ENCODE results near the gene SEMA4A. TPM values are rescaled to one million over a fixed set of nuclear protein-coding genes. Genes with fewer than 3 reads are reported as not detected.

The SEMA4A gene
- total RNA-seq, 1 experiment from 2014 or later, result 11.6 TPM

DNA sequence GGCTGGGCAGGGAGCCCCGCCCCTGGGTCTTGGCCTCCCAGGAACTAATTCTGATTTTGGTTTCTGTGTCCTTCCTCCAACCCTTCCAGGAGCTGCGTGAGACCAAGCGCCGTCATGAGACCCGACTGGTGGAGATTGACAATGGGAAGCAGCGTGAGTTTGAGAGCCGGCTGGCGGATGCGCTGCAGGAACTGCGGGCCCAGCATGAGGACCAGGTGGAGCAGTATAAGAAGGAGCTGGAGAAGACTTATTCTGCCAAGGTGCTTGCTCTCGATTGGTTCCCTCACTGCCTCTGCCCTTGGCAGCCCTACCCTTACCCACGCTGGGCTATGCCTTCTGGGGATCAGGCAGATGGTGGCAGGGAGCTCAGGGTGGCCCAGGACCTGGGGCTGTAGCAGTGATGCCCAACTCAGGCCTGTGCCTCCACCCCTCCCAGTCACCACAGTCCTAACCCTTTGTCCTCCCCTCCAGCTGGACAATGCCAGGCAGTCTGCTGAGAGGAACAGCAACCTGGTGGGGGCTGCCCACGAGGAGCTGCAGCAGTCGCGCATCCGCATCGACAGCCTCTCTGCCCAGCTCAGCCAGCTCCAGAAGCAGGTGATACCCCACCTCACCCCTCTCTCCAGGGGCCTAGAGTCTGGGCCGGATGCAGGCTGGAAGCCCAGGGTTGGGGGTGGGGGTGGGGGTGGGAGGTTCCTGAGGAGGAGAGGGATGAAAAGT is 18.5 kb upstream of the SEMA4A start:
- no peak for DNase-seq (ENCODE audit: low spot score)

DNA sequence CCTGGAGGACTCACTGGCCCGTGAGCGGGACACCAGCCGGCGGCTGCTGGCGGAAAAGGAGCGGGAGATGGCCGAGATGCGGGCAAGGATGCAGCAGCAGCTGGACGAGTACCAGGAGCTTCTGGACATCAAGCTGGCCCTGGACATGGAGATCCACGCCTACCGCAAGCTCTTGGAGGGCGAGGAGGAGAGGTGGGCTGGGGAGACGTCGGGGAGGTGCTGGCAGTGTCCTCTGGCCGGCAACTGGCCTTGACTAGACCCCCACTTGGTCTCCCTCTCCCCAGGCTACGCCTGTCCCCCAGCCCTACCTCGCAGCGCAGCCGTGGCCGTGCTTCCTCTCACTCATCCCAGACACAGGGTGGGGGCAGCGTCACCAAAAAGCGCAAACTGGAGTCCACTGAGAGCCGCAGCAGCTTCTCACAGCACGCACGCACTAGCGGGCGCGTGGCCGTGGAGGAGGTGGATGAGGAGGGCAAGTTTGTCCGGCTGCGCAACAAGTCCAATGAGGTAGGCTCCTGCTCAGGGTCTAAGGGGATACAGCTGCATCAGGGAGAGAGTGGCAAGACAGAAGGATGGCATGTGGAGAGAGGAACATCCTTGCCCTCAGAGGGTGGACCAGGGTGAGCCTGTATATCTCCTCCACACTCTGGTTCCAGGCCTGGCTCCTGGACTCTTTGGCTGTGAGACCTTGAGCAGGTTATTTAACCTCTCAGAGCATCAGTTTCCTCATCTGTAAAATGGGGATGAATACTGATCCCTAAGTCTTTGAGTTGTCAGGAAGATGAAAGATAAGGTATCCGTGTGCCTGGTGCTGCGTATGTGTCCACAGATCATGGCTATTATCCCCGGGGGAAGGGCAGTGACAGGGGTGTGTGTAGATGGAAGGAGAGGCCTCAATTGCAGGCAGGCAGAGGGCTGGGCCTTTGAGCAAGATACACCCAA is 17.2 kb upstream of the SEMA4A start:
- peak; percentile 22 for DNase-seq (ENCODE audit: low spot score)

DNA sequence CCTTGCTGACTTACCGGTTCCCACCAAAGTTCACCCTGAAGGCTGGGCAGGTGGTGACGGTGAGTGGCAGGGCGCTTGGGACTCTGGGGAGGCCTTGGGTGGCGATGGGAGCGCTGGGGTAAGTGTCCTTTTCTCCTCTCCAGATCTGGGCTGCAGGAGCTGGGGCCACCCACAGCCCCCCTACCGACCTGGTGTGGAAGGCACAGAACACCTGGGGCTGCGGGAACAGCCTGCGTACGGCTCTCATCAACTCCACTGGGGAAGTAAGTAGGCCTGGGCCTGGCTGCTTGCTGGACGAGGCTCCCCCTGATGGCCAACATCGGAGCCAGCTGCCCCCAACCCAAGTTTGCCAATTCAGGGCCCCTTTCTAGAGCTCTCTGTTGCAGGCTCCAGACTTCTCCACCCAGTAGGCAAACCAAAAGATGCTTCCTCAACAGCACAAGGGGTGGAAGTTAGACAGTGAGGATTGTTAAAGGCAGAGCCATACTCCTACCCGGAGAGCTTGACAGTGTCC is 16.4 kb upstream of the SEMA4A start:
- peak; percentile 19 for DNase-seq (ENCODE audit: low spot score)

DNA sequence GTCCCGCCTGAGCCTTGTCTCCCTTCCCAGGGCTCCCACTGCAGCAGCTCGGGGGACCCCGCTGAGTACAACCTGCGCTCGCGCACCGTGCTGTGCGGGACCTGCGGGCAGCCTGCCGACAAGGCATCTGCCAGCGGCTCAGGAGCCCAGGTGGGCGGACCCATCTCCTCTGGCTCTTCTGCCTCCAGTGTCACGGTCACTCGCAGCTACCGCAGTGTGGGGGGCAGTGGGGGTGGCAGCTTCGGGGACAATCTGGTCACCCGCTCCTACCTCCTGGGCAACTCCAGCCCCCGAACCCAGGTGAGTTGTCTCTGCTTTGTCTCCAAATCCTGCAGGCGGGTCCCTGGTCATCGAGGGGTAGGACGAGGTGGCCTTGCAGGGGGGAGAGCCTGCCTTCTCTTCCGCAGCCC is 14.9 kb upstream of the SEMA4A start:
- no peak for DNase-seq (ENCODE audit: low spot score)

DNA sequence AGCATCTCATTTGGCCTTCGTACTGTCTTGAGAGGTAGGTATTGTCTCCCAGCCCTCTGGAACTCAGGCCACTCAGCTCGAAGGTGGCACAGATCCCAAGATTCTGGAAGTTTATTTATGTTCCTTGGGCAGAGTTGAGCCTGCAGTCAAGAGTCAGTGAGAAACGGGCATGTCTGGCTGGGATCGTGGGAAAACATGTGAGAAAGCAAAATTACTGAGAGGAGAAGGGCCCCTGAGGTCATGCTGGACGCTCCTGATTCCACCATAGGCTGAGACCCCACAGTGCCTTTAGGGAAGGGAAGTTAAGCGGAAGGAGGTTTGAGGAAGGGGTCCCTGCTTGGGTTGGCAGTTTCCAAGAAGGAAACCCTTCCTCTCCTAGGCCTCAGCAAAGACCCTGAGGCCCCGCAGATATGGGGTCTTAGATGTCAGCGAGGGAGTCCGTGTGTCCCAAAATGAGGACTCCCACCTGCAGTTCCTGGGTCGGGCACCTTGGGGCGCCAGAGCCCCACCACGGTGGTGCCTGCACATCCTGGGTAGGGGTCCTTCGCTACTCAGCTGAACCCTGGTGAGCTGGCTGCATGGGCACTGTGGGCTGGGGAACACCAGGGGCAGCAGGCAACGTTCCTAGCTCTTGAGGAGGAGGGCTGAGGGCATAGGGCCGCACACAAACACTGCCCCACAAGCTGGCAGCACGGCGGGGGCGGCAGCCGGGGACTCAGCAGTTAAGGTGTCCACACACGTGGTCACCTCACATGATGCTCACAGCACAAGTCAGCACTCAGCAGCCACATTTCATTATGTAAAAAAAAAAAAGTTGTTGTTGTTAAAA is 12.3 kb upstream of the SEMA4A start:
- DNase-seq (ENCODE audit: low spot score), result peak; percentile 41

DNA sequence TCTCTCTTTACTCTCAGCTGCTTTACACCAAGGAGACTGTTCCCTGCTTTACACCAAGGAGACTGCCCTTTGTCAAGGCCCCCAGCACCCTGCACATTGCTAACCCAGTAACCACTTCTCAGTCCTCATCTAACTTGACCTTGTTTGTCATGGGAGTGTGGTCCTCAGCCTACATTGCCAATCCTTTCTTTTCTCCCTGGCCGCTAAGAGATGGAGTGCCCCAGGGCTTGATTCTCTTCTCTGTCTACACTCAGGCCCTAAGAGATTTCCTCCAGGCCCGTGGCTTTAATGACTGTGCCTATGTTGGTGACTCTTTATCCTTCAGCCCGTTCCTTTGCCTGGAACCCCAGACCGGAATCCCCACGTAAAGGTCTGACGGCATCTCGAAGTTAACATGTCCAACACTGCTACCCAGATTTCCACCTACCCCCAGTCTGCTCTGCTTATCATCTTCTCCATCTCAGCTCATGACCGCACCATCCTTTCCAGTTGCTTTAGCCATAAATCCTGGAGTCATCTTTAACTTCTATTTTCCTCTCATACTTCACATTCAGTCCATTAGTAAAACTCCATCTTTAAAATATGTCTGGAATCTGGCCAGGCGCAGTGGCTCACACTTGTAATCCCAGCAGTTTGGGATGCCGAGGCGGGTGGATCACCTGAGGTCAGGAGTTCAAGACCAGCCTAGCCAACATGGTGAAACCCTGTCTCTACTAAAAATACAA is 9.5 kb upstream of the SEMA4A start:
- peak; percentile 30 for DNase-seq (ENCODE audit: low spot score)

DNA sequence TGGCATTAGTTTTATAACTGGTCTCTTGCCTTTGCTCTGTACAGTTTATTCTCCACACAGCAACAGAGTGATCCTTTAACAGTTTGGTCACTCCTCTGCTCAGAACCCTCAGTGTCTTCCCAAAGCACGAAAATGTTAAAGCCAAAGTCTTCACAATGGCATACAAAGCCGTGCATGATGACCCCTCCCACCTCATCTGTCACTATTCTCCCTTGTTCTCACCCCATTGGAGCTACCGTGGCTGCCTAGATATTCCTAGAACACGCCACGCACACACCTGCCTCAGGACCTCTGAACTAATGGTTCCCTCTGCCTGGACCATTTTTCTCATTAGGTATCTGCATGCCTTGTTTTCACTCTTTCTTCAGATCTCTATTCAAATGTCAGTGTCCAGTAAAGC is 8.6 kb upstream of the SEMA4A start:
- peak; percentile 20 for DNase-seq (ENCODE audit: low spot score)

DNA sequence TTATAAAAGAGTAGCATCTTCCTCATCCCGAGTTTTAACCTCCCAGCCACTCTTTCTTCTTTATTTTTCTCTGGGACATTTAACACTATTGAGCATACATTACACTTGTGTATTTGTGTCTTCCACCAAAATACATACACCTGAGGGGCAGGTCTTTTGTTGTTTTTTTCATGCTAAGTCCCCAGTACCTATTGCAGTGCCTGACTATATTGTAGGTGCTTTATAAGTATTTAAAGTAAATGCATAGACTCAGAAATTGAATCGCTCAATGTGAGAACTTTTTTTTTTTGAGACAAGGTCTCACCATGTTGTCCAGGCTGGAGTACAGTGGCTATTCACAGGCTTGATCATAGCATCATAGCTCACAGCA is 7.8 kb upstream of the SEMA4A start:
- no peak for DNase-seq (ENCODE audit: low spot score)

DNA sequence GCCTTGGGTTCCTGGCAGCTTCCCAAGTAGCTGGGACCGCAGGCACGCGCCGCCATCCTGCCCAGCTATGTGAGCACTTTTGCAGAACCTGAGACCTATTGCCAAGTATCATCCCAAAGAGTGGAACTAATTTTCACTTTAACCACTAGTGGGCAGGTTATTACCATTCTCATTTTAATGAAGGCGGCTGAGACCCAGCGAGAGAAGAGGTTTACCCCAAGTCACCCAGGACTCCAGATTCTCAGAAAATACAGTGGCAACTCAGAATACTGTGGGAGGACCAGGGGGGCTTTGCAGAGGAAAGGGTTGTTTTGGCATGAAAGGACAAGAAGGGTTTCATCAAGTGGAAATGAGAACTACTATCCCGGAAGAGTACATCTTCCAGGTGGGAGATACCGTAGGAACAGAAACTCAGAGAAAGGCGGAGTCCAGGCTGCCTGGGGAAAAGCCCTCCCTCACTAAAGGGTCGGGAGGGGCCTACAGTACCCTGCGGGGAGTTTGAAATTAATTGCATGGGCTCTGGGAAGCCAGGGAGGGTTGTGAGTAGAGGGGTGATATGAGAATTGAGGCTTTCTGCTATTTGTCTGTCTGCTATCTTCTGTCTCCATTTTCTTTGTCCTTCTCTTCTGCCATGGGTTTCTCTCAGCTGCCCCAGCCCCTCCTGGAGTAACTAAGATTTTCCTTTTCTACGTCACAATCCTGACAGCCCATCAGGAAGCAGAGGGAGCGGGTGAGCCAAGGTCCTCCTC is 7.2 kb upstream of the SEMA4A start:
- peak; percentile 95 for DNase-seq (ENCODE audit: low spot score)

DNA sequence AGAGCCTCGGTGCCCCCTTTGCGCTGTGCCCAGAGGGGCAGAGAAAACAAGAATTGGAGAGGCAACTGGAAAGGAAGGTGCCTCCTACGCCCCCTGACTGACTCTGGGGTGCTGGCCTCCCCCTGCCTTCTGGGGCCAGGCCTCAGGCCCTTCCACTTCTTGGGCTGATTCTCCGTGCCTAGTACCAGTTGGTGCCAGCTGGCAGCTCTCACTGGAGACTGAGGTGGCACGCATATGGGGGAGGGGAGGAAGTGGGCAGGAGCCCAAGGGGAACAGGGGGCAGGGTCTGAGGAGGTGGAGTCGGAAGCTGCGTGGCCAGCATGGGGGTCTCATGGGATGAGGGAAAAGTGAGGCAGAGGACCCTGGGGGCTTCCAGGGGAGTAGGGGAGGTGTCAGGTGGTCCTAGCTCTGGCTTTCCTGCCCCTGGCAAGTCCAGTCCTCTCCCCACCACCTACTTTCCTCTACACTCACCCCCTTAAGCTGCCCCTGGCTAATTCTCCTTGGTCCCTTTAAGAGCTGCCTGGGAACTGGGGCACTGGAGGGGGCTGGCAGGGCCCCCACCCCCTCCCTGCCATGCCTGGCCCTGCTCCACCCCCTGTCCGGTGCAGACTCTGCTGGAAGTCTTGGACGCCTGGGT is 6.5 kb upstream of the SEMA4A start:
- DNase-seq (ENCODE audit: low spot score), result no peak

DNA sequence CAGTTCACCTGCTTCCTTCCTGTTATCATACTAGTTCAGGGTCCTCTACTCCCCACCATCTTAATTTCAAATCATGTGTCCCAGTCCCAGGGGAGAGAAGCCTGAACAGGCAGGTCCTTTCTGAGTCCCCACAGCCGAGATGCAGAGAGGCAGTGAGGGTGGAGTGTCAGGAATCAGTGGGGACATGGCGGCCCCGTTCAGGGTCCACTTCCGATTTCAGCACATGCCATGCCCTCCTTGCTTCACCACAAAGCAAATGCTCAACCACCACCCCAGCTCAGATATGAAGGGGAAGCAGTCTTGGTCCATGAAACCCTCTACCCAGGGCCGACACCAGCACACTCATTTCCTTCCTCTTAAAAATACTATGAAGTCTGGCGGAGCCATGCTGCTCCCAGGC is 5.2 kb upstream of the SEMA4A start:
- DNase-seq (ENCODE audit: low spot score), result no peak

DNA sequence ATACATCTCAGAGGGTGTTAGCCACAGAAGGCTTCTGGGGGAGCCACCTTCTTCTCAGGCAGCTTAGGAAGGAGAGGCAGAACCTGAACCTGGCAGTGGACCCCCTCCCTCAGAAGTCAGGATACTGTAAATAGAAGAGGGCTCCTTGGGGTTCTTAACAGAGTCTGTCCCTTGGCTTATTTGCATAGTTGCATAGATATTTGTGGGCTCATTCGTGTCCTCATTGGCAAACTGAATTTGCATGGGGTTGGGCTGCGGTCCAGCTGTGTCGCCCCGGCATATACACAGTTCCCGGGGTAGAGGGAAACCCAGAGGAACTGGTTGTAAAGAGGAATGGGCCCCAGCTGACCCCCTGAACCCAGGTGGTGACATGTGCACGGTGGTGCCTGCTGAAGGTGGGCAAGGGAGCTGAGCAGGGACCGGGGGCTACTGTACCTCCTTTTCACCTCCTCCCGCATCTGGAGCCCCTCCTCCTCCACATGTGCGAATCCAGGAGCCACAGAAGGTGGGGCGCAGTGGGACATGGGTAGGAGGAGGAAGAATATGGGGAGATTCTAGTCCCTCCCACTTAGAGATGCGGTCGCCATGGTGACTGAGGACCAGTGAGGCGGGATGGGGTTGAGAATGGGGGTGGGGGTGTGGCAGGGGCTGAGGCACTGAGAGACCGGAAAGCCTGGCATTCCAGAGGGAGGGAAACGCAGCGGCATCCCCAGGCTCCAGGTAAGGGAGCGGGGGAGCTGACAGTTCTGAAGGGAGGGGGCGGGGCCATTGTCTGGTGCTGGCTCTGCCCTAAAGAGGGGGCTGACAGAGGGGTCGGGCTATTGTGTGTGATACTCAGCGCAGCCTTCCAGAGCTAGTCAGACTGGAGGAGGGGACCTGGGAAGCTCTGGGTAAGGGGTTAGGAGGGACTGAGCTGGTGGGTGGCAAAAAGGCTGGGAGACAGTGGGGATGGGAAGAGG is 3.7 kb upstream of the SEMA4A start:
- no peak for DNase-seq (ENCODE audit: low spot score)

DNA sequence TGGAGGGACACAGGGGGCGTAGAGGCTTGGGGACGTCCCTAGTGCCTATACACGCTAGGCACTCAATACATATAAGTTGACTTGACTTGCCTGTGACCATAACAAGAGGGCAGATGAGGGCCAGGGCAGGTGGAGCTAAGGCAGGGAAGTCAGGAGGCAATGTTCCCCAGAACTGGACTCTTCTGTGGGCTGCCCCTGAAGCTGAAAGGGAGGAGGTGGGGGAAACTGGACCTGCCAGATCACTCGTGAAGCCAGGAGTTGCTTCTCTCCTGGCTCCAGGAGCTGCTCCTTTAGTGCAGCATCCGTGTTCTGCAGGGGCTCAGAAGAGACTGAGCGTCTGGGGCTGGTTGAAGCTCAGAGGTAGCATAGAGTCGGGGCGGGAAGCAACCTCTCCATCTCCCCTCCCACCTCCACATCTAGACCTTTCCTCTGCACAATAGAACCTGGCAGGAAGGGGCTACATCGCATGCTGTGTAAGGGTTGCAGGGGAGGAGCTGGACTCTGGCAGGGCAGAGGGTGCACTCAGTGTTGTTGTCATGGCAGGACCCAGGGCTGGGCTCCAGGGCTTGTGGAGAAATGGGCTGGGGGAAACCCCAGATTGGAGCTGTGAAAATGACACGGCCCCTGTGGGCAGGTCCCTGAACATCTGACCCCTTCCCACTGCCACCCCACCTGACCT is 2.9 kb upstream of the SEMA4A start:
- DNase-seq (ENCODE audit: low spot score), result no peak

DNA sequence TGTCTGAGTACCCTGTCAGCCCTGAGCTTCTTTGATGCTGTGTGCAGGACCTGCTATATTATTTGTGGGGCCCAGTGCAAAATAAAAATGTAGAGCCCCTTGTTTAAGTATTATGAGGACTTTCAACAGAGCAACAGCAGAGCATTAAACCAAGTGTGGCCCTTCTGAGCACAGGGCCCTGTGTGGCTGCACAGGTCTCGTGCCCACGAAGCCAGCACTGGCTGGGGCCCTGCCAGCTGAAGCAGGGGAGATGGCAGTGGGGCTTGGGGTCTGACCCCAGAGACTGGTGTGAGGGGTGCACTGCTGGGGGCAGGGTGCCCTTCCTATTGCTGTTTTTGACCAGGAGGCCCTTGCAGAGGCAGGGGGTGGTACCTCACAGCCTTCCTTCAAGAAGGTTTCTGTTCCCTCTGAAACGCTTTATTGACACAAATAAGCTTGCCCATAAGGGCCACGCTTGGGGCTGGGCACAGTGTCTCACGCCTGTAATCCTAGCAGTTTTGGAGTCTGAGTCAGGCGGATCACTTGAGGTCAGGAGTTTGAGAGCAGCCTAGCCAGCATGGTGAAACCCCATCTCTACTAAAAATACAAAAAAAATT is 2.2 kb upstream of the SEMA4A start:
- no peak for DNase-seq (ENCODE audit: low spot score)

DNA sequence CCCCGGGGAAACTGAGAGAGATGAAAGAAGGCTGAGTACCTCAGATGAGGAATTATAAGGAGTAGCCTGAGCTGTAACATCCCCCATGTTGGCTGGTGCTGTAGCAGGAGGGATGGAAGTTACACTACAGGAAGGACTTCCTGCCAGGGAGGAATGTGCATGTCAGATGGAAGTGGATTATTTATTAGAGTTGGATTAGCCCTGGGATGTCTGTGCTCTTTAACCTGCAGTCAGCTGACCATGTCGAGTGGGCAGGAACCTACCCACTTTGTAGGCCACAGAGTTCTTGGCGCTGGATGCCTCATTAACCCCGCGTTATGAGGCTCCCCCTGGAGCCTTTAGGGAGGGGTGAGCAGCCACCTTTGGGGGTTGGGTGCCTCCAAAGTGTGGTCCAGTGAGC is 757 bp upstream of the SEMA4A start:
- no peak for DNase-seq (ENCODE audit: low spot score)

DNA sequence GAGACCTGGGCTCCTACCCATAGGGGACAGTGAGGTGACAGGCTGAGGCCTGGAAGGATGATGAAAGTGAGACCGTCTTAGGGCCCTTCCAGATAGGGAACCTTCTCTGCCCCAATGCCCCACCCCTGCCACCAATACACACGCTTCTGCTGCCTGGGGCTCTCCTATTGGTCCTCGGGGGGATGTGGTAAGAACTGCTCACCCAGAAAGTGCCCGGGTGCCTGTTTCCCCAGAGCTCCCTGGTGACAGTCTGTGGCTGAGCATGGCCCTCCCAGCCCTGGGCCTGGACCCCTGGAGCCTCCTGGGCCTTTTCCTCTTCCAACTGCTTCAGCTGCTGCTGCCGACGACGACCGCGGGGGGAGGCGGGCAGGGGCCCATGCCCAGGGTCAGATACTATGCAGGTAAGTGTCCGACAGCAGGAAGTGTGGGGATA is 948 bp downstream of the SEMA4A start:
- DNase-seq (ENCODE audit: low spot score), result no peak

DNA sequence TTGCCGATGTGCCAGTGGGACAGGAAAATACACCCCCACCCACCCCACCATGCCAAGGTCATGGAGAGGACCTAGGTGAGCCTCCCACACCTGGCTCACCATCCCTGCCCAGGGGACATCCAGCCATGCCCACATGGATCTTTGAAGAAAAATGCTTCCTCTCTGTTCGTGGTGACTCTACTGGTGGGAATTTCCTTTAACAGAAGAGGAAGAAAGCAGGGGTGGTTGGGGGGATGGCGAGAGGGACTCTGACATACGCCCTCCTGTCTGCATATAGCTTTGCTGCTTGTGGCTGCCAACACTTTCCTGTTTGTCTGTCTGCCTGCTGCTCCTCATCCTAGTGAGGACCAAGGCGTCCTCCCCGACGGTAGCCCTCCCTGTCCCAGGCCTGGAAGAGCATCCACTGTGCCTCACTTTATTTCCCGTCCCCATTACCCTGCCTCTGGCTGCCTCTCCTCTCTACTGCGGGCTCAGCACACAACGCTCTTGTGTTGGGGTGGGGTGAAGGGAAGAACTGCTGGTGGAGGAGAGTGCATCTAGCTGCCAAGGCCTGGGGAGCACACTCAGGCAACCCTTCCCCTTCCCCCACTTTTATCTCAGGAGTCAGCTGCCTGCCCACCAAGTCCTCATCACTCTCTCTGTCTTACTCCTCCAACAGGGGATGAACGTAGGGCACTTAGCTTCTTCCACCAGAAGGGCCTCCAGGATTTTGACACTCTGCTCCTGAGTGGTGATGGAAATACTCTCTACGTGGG is 2.5 kb downstream of the SEMA4A start:
- no peak for DNase-seq (ENCODE audit: low spot score)

Data from HT-29 (cell line).